HG03103 (cell line): ENCODE measurements around the gene ORC1.

ENCODE experiments used
- ATAC-seq: cut with Tn5 transposase; IDR thresholded peaks from one replicate; pipeline ENCODE4 v1.9.1; 2021; ENCODE audit warnings: low read depth; ENCODE audit not compliant: unreplicated experiment

ORC1 gene

DNA sequence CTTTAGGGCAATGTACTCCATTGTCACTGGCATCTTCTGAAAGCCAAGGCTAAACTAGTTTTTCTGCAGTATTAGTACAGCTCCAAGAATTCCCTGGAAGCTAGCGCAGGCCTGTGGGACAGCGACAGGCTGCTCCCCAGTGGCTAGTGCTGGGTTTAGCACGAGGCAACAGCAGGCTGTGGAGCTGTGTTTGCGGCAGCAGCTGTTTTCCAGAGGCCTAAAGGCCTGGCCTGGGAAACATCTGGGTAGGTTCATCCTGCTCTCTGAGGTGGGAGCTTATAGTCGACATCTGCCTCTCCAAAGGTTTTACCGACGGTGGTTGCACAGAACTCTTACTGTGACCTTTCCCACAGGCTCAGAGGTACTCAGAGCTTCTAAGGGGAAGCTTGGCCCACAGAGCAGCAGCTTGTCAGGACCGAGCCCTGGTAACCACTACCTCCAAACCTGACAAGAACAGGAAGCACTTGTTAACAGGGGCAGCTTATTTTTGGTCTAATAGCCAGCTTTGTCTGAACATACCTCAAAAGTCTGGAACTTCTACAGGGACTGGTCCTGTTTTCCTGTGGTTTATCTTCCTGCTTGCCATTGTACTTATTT lies 55.4 kb downstream of the ORC1 start:
- no peak for ATAC-seq

DNA sequence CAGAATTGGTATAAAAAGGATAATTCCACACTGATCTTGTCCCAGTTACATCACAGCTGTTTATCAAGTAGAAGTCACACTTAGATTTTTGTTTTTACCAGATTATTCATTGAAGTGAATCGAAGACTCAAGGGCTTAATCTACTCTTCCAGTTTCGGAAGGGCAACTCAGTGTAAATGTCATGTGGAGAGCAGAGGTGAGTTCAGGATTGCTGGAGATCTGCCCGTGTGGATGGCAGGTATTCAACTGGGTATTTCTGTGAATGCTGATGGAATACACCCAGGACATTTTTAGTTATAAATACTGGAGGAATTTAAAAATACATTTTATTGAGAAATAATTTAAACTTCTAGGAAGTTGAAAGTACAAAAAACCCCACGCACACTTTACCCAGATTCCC lies 57.6 kb downstream of the ORC1 start:
- ATAC-seq, result no peak

DNA sequence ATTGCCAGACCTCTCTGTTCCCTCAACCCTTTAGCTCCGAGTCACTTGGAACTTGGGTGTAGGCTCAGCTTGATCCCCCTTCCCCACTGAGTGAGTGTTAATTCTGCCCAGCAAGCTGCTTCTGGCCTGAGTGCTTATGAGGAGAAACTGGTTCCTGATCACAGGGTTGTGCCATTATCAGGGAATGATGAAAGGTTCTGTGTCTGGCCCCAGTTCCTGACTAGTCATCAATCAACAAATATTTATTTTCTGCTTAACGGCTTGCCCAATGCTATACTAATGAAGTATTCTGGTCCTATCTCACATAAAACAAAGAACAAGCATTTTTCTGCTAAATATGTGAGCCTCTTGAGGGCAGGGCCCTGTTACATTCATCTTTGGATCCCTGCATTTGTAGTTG lies 59.0 kb downstream of the ORC1 start:
- no peak for ATAC-seq

DNA sequence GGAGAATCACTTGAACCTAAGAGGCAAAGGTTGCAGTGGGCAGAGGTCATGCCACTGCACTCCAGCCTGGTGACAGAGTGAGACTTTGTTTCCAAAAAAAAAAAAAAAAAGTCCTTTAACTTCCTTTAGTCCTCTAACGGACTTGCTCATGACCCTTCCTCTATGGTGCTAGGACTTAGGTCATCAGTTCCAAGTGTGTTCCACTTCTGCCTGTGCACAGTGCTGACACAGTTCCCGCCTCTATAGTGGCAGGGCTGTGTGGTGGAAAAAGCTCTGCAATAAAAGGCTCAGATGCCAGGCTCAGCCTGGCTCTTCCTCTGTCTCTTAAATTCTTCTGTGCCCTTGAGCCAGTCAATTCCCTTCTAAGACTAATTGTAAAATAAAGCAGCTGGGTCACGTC lies 60.2 kb downstream of the ORC1 start:
- ATAC-seq, result no peak

DNA sequence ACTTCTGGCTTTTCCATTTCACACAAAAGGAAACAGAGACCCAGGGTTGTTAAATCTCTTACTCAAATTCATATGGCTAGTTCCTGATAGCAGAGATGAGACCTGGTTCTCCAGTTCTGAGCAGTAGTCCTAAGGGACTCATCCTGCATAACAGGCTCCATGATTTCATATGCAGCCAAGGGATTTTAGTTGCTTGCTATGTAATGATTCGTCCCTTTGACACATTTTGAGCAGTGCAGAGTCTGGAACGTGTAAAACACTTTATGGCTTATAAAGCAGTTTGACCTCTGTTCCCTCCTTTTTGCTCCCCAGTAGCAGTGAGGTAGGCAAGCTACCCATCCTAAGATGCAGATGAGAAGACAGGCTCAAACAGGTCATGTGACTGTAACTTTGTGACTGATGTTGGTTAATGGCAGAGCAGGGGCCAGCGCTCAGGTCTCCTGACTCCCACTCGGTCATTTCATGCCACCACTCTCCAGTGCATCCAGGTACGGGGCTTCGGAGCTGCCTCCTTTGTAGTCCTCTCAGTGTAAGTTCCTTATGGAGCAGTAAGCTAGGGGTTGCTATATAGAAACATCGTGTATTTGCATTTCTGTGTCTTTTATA lies 62.5 kb downstream of the ORC1 start:
- no peak for ATAC-seq

DNA sequence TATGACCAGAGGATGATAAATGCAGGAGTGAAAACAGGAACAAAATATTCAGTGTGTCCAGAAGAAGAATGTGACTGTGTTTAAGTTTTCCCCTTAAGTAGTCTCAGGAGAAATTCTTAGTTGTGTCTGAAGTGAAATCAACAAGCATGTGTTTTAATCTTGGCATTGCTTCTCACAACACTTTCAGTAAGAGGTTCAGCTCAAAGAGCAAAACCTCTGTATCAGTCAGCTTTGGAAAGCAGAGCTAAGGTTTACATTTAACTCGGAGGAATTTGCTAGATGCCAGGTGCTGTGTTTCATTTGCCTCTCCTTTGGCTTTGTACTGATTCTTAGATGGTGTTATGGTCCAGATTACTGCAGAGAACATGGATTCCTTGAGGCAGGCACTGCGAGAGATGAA lies 66.8 kb downstream of the ORC1 start:
- no peak for ATAC-seq

DNA sequence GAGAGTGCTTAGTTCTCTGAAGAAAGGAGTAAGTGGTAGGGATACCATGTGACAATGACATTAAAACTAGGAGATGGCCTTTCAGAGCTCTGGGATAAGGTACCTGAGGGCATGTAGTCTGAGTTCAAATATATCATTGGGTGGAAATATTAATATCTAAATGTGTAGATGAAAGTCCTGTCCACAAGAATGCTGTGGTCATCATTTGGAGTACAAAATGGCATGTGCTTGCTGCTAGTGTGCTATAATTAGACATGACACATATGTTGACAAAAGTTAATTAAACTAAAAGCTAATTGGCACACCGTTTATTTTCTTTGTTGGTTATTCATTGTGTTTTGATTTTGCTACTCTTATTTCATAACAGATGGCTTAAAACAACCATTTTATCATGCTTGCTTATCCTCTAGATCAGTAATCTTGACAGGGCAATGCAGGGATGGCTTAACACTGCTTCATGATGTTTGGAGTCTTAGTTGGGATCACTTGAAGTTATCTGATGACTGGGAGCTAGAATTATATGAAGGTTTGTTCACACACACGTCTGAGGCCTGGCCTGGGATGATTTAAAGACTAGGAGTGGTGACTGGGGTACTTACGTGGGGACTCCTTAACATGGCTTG lies 69.2 kb downstream of the ORC1 start:
- ATAC-seq, result no peak

DNA sequence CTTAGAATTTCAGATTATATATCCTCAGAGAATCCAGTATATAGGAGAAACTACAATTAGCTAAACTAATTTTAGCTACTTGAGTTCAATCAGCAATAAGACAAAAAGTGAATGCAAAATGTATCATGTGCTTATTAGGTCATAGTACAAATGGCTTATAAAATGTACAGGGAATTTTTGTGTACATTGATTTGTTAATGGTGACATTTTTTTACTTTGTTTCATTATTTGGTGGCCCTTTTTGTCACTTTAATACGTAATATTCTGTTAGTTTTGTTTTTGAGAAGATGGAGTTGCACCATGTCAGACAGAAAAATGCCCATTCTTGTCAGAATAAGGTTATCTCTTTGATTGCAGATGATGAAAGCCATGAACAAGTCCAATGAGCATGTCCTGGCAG lies 71.8 kb downstream of the ORC1 start:
- no peak for ATAC-seq

DNA sequence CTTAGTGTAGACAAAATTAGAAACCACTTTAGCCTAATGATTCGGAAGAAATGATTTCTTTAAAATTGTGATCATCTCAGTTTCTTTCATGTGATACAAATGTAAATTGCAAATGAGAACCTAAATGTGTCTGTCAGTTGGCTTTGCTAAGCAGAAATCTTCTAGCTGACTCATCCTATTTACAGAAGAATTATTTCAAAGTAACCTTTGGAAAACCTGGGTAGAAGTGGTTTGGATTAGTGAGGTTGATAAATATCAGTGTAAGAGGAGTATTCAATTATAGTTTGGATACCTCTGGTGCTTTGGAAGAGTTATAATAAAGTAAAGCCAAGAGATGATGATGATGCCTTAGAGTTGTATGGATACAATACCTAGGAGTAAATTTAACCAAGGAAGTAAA lies 75.6 kb downstream of the ORC1 start:
- ATAC-seq, result no peak

DNA sequence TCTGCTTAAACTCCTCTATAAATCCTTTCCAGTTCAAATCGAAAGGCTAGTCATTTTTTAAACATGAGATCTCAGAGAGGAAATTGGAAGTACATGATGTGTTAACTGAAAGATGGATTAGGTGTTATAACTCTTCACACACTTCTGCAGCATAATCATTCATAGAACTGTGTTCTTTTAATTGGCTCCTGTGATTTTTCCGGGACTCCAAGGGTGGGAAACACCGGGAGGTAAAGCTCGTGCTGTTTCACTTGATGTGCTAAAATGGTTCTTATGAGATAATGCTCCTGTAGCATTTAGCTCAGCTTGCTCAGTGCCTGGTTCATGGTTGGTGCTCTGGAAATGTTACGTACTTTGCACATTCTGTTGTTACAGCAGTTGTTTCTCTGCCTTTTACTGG lies 78.4 kb downstream of the ORC1 start:
- ATAC-seq, result no peak

DNA sequence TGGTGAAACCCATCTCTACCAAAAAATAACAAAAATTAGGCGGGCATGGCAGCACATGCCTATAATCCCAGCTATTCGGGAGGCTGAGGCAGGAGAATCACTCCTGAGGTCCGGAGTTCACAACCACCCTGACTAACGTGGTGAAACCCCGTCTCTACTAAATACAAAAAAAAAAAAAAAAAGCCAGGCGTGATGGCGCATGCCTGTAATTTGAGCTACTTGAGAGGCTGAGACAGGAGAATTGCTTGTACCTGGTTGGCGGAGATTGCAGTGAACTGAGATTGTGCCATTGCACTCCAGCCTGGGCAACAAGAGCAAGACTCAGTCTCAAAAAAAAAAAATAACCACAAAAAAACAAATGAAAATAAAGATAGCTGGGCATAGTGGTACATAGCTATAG lies 80.5 kb downstream of the ORC1 start:
- no peak for ATAC-seq
